Stimulated activated memory B cell treated with anti-CD40 and anti-IgM and Interleukin-4, amounts not matched to agents 10 μg/mL and 1 μg/mL and 100 μg/mL, for 72 hours (primary cell): ENCODE results near the gene SSU72.

Experiments used
- ATAC-seq: fragments of 150-1000 bp; cut with Tn5 transposase; 2 replicates; pipeline ENCODE4 v1.10.0; 2021
- H3K27ac Mint-ChIP-seq: one replicate; pipeline ENCODE4 v1.8.0; 2022; ENCODE audit warnings: mild to moderate bottlenecking, mixed read lengths
- H3K27me3 Mint-ChIP-seq: one replicate; pipeline ENCODE4 v1.8.0; 2022; ENCODE audit warnings: mixed read lengths
- H3K36me3 Mint-ChIP-seq: one replicate; pipeline ENCODE4 v1.8.0; 2022; ENCODE audit warnings: mixed read lengths
- H3K4me1 Mint-ChIP-seq: one replicate; pipeline ENCODE4 v1.8.0; 2022; ENCODE audit warnings: mixed read lengths
- H3K4me3 Mint-ChIP-seq: one replicate; pipeline ENCODE4 v1.8.0; 2022; ENCODE audit warnings: mild to moderate bottlenecking, moderate library complexity, mixed read lengths
- H3K9me3 Mint-ChIP-seq: one replicate; pipeline ENCODE4 v1.8.0; 2022; ENCODE audit warnings: mixed read lengths

Gene SSU72

GRCh38 chr1:1591452-1591851, 16.8 kb upstream of the SSU72 start:
- Mint-ChIP-seq H3K36me3 (no peaks in the 10 kb centered on the region), H3K27me3 (peaks cover 33% of the 10 kb centered on the region), H3K9me3 (no peaks in the 10 kb centered on the region), H3K4me1 (no peaks in the 10 kb centered on the region), H3K27ac (no peak overlapping the region), H3K4me3 (no peak overlapping the region)
- ATAC-seq = no peak

GRCh38 chr1:1583347-1584010, 8.8 kb upstream of the SSU72 start:
- ATAC-seq = no peak
- Mint-ChIP-seq H3K9me3 (no peaks in the 10 kb centered on the region), H3K4me1 (no peaks in the 10 kb centered on the region), H3K27ac (no peak overlapping the region), H3K4me3 (no peak overlapping the region), H3K27me3 (peaks cover 47% of the 10 kb centered on the region), H3K36me3 (no peaks in the 10 kb centered on the region)

GRCh38 chr1:1582585-1583346, 8.1 kb upstream of the SSU72 start:
- Mint-ChIP-seq H3K27me3 (peaks cover 42% of the 10 kb centered on the region), H3K27ac (no peak overlapping the region), H3K4me3 (no peak overlapping the region), H3K4me1 (no peaks in the 10 kb centered on the region), H3K36me3 (no peaks in the 10 kb centered on the region), H3K9me3 (no peaks in the 10 kb centered on the region)
- ATAC-seq = no peak

GRCh38 chr1:1578371-1578940, 3.8 kb upstream of the SSU72 start:
- Mint-ChIP-seq H3K27ac (no peak overlapping the region), H3K27me3 (peaks cover 24% of the 10 kb centered on the region), H3K36me3 (no peaks in the 10 kb centered on the region), H3K4me3 (no peak overlapping the region), H3K4me1 (peaks cover 13% of the 10 kb centered on the region), H3K9me3 (no peaks in the 10 kb centered on the region)
- ATAC-seq = no peak

- no peak overlapping the region for H3K27ac Mint-ChIP-seq
- no peaks in the 10 kb centered on the region for H3K36me3 Mint-ChIP-seq
- H3K27me3 Mint-ChIP-seq = peaks cover 15% of the 10 kb centered on the region
- no peak overlapping the region for H3K4me3 Mint-ChIP-seq
- ATAC-seq = no peak
- no peaks in the 10 kb centered on the region for H3K9me3 Mint-ChIP-seq
- peaks cover 19% of the 10 kb centered on the region for H3K4me1 Mint-ChIP-seq
These were observed 2.8 kb upstream of the SSU72 start for GRCh38 chr1:1577367-1578011.

GRCh38 chr1:1573843-1574720, 581 bp downstream of the SSU72 start:
- peaks cover 11% of the 10 kb centered on the region for H3K36me3 Mint-ChIP-seq
- H3K9me3 Mint-ChIP-seq = no peaks in the 10 kb centered on the region
- H3K27me3 Mint-ChIP-seq = no peaks in the 10 kb centered on the region
- H3K27ac Mint-ChIP-seq = peak overlapping the region; percentile 100
- H3K4me1 Mint-ChIP-seq = peaks cover 42% of the 10 kb centered on the region
- H3K4me3 Mint-ChIP-seq = peak overlapping the region; percentile 98
- peak; percentile 89 for ATAC-seq

GRCh38 chr1:1569341-1569740, 5.3 kb downstream of the SSU72 start:
- Mint-ChIP-seq H3K9me3 (no peaks in the 10 kb centered on the region), H3K27ac (no peak overlapping the region), H3K4me3 (no peak overlapping the region), H3K4me1 (peaks cover 51% of the 10 kb centered on the region), H3K27me3 (no peaks in the 10 kb centered on the region), H3K36me3 (peaks cover 23% of the 10 kb centered on the region)
- ATAC-seq = no peak

GRCh38 chr1:1567891-1568291, 6.8 kb downstream of the SSU72 start:
- H3K27me3 Mint-ChIP-seq = no peaks in the 10 kb centered on the region
- H3K9me3 Mint-ChIP-seq = no peaks in the 10 kb centered on the region
- peaks cover 40% of the 10 kb centered on the region for H3K4me1 Mint-ChIP-seq
- no peak for ATAC-seq
- no peak overlapping the region for H3K4me3 Mint-ChIP-seq
- H3K36me3 Mint-ChIP-seq = peaks cover 33% of the 10 kb centered on the region
- no peak overlapping the region for H3K27ac Mint-ChIP-seq

- no peaks in the 10 kb centered on the region for H3K9me3 Mint-ChIP-seq
- no peak overlapping the region for H3K4me3 Mint-ChIP-seq
- peaks cover 39% of the 10 kb centered on the region for H3K4me1 Mint-ChIP-seq
- no peak overlapping the region for H3K27ac Mint-ChIP-seq
- peaks cover 33% of the 10 kb centered on the region for H3K36me3 Mint-ChIP-seq
- ATAC-seq = no peak
- no peaks in the 10 kb centered on the region for H3K27me3 Mint-ChIP-seq
These were observed 7.3 kb downstream of the SSU72 start for GRCh38 chr1:1567152-1567875.

GRCh38 chr1:1565340-1565739, 9.3 kb downstream of the SSU72 start:
- Mint-ChIP-seq H3K9me3 (no peaks in the 10 kb centered on the region), H3K4me1 (peaks cover 36% of the 10 kb centered on the region), H3K4me3 (no peak overlapping the region), H3K27ac (no peak overlapping the region), H3K36me3 (peaks cover 41% of the 10 kb centered on the region), H3K27me3 (no peaks in the 10 kb centered on the region)
- ATAC-seq = no peak

- no peaks in the 10 kb centered on the region for H3K9me3 Mint-ChIP-seq
- H3K27me3 Mint-ChIP-seq = no peaks in the 10 kb centered on the region
- H3K27ac Mint-ChIP-seq = no peak overlapping the region
- H3K4me1 Mint-ChIP-seq = peaks cover 25% of the 10 kb centered on the region
- no peak for ATAC-seq
- peaks cover 35% of the 10 kb centered on the region for H3K36me3 Mint-ChIP-seq
- H3K4me3 Mint-ChIP-seq = no peak overlapping the region
These were observed 10.4 kb downstream of the SSU72 start for GRCh38 chr1:1564268-1564667.

- ATAC-seq = no peak
- H3K9me3 Mint-ChIP-seq = no peaks in the 10 kb centered on the region
- H3K36me3 Mint-ChIP-seq = peaks cover 35% of the 10 kb centered on the region
- H3K4me3 Mint-ChIP-seq = no peak overlapping the region
- H3K27me3 Mint-ChIP-seq = no peaks in the 10 kb centered on the region
- no peak overlapping the region for H3K27ac Mint-ChIP-seq
- H3K4me1 Mint-ChIP-seq = peaks cover 27% of the 10 kb centered on the region
These were observed 11.0 kb downstream of the SSU72 start for GRCh38 chr1:1563688-1564087.

GRCh38 chr1:1562556-1563195, 12.0 kb downstream of the SSU72 start:
- H3K36me3 Mint-ChIP-seq = peaks cover 35% of the 10 kb centered on the region
- H3K9me3 Mint-ChIP-seq = no peaks in the 10 kb centered on the region
- H3K4me1 Mint-ChIP-seq = peaks cover 33% of the 10 kb centered on the region
- no peak overlapping the region for H3K4me3 Mint-ChIP-seq
- ATAC-seq = no peak
- H3K27me3 Mint-ChIP-seq = no peaks in the 10 kb centered on the region
- H3K27ac Mint-ChIP-seq = no peak overlapping the region
